Activated T-cell treated with anti-CD3 and anti-CD28 coated beads, Interleukin-2, amount 50 U/mL, for 4 hours (primary cell): ENCODE measurements around the gene CCDC117. TPM values are rescaled to one million over a fixed set of nuclear protein-coding genes. Genes with fewer than 3 reads are reported as not detected.
A peak's percentile ranks its signal among the peaks of the same experiment; 100 is the strongest.
"Not testable (repeated sequence)": the region's sequence is repeated elsewhere in the genome, so short reads cannot be mapped to it uniquely, and the experiment has no call there.

Experiments used
- ATAC-seq, 2 donors: fragments of 200-7000 bp; cut with Tn5 transposase; one replicate each; pipeline ENCODE4 v1.10.0; 2021
- DNase-seq: peaks from one replicate; pipeline ENCODE4 v3.0.0-alpha.2; 2020
- H3K27me3 Mint-ChIP-seq: one replicate; pipeline ENCODE4 v1.8.0; 2021; ENCODE audit warnings: low read depth, mixed read lengths
- H3K36me3 Mint-ChIP-seq: one replicate; pipeline ENCODE4 v1.8.0; 2022; ENCODE audit warnings: mixed read lengths; ENCODE audit not compliant: insufficient read depth
- H3K4me1 Mint-ChIP-seq: one replicate; pipeline ENCODE4 v1.8.0; 2021; ENCODE audit warnings: low read depth, mixed read lengths
- H3K4me3 Mint-ChIP-seq: one replicate; pipeline ENCODE4 v1.8.0; 2021; ENCODE audit warnings: mild to moderate bottlenecking, moderate library complexity, mixed read lengths
- H3K9me3 Mint-ChIP-seq: one replicate; pipeline ENCODE4 v1.8.0; 2021; ENCODE audit warnings: mixed read lengths
- total RNA-seq, 3 donors: library from RNA; stranded (reverse); gene quantifications; one replicate each; pipeline ENCODE4 v1.2.1, GENCODE V29; 2021

CCDC117 gene
- total RNA-seq, 3 donors from 2014 or later: 27.2 to 31.2 (median 28.5) TPM

GRCh38 chr22:28805426-28805825 is 32.9 kb downstream of the CCDC117 start:
- H3K36me3 Mint-ChIP-seq, DNase-seq, H3K4me3 Mint-ChIP-seq, H3K27me3 Mint-ChIP-seq, H3K9me3 Mint-ChIP-seq, ATAC-seq: not testable (repeated sequence)
- H3K4me1 Mint-ChIP-seq: peaks cover 42% of the 10 kb centered on the region

GRCh38 chr22:28808716-28809355 is 36.3 kb downstream of the CCDC117 start:
- Mint-ChIP-seq H3K9me3 (no peaks in the 10 kb centered on the region), H3K36me3 (peaks cover 8% of the 10 kb centered on the region), H3K4me1 (peaks cover 58% of the 10 kb centered on the region), H3K4me3 (no peak overlapping the region), H3K27me3 (no peaks in the 10 kb centered on the region)
- no peak for DNase-seq
- ATAC-seq: no peak

GRCh38 chr22:28810821-28811491 is 38.5 kb downstream of the CCDC117 start:
- no peaks in the 10 kb centered on the region for H3K9me3 Mint-ChIP-seq
- peaks cover 15% of the 10 kb centered on the region for H3K36me3 Mint-ChIP-seq

GRCh38 chr22:28812516-28812915 is 40.0 kb downstream of the CCDC117 start:
- Mint-ChIP-seq H3K36me3 (peaks cover 15% of the 10 kb centered on the region), H3K9me3 (no peaks in the 10 kb centered on the region), H3K4me1 (peaks cover 77% of the 10 kb centered on the region), H3K4me3 (no peak overlapping the region), H3K27me3 (no peaks in the 10 kb centered on the region)
- ATAC-seq: no peak
- no peak for DNase-seq

More at GRCh38 chr22:28810821-28811491, 38.5 kb downstream of the CCDC117 start:
- no peaks in the 10 kb centered on the region for H3K27me3 Mint-ChIP-seq
- H3K4me1 Mint-ChIP-seq: peaks cover 74% of the 10 kb centered on the region
- DNase-seq (peak; percentile 24), ATAC-seq (peak in 1 of 2 donors; percentile 4)
- peak overlapping the region; percentile 49 for H3K4me3 Mint-ChIP-seq

- H3K4me1 Mint-ChIP-seq: peaks cover 81% of the 10 kb centered on the region
- no peak overlapping the region for H3K4me3 Mint-ChIP-seq
- DNase-seq (no peak), ATAC-seq (no peak)
- peaks cover 14% of the 10 kb centered on the region for H3K36me3 Mint-ChIP-seq
- no peaks in the 10 kb centered on the region for H3K27me3 Mint-ChIP-seq
- H3K9me3 Mint-ChIP-seq: no peaks in the 10 kb centered on the region
Observed at GRCh38 chr22:28813772-28814518, 41.5 kb downstream of the CCDC117 start.

- Mint-ChIP-seq H3K4me3 (no peak overlapping the region), H3K9me3 (no peaks in the 10 kb centered on the region), H3K4me1 (peaks cover 80% of the 10 kb centered on the region), H3K27me3 (no peaks in the 10 kb centered on the region), H3K36me3 (peaks cover 13% of the 10 kb centered on the region)
- DNase-seq (no peak), ATAC-seq (no peak)
Observed at GRCh38 chr22:28815111-28815510, 42.6 kb downstream of the CCDC117 start.

- DNase-seq (no peak), ATAC-seq (no peak)
- Mint-ChIP-seq H3K27me3 (no peaks in the 10 kb centered on the region), H3K36me3 (peaks cover 13% of the 10 kb centered on the region), H3K4me1 (peaks cover 74% of the 10 kb centered on the region), H3K9me3 (no peaks in the 10 kb centered on the region), H3K4me3 (no peak overlapping the region)
Observed at GRCh38 chr22:28815729-28816128, 43.2 kb downstream of the CCDC117 start.

- no peaks in the 10 kb centered on the region for H3K27me3 Mint-ChIP-seq
- peaks cover 73% of the 10 kb centered on the region for H3K4me1 Mint-ChIP-seq
- H3K4me3 Mint-ChIP-seq: no peak overlapping the region
- peaks cover 13% of the 10 kb centered on the region for H3K36me3 Mint-ChIP-seq
- ATAC-seq (no peak), DNase-seq (no peak)
- no peaks in the 10 kb centered on the region for H3K9me3 Mint-ChIP-seq
Observed at GRCh38 chr22:28817064-28817463, 44.6 kb downstream of the CCDC117 start.

- Mint-ChIP-seq H3K9me3 (no peaks in the 10 kb centered on the region), H3K4me1 (peaks cover 73% of the 10 kb centered on the region), H3K27me3 (no peaks in the 10 kb centered on the region), H3K36me3 (peaks cover 18% of the 10 kb centered on the region), H3K4me3 (no peak overlapping the region)
- ATAC-seq: no peak
- DNase-seq: no peak
Observed at GRCh38 chr22:28817919-28818859, 45.7 kb downstream of the CCDC117 start.

- peaks cover 66% of the 10 kb centered on the region for H3K4me1 Mint-ChIP-seq
- no peaks in the 10 kb centered on the region for H3K9me3 Mint-ChIP-seq
- no peaks in the 10 kb centered on the region for H3K27me3 Mint-ChIP-seq
- ATAC-seq (no peak), DNase-seq (no peak)
- no peak overlapping the region for H3K4me3 Mint-ChIP-seq
- H3K36me3 Mint-ChIP-seq: peaks cover 9% of the 10 kb centered on the region
Observed at GRCh38 chr22:28819253-28820096, 47.0 kb downstream of the CCDC117 start.

GRCh38 chr22:28820885-28821284 is 48.4 kb downstream of the CCDC117 start:
- Mint-ChIP-seq H3K36me3 (peaks cover 8% of the 10 kb centered on the region), H3K9me3 (no peaks in the 10 kb centered on the region), H3K4me1 (peaks cover 57% of the 10 kb centered on the region), H3K4me3 (no peak overlapping the region), H3K27me3 (no peaks in the 10 kb centered on the region)
- DNase-seq (no peak), ATAC-seq (no peak)

- H3K9me3 Mint-ChIP-seq: no peaks in the 10 kb centered on the region
- peaks cover 60% of the 10 kb centered on the region for H3K4me1 Mint-ChIP-seq
- ATAC-seq: no peak
- no peaks in the 10 kb centered on the region for H3K27me3 Mint-ChIP-seq
- H3K36me3 Mint-ChIP-seq: peaks cover 8% of the 10 kb centered on the region
- H3K4me3 Mint-ChIP-seq: no peak overlapping the region
- DNase-seq: no peak
Observed at GRCh38 chr22:28821452-28821851, 49.0 kb downstream of the CCDC117 start.

GRCh38 chr22:28822930-28823551 is 50.5 kb downstream of the CCDC117 start:
- peaks cover 56% of the 10 kb centered on the region for H3K4me1 Mint-ChIP-seq
- no peaks in the 10 kb centered on the region for H3K27me3 Mint-ChIP-seq
- no peaks in the 10 kb centered on the region for H3K9me3 Mint-ChIP-seq
- peaks cover 8% of the 10 kb centered on the region for H3K36me3 Mint-ChIP-seq
- H3K4me3 Mint-ChIP-seq: no peak overlapping the region
- ATAC-seq (peak in 1 of 2 donors; percentile 40), DNase-seq (no peak)
